Choroid plexus epithelial cell (primary cell): ENCODE results near the gene PIBF1.
"Not testable (repeated sequence)": the region's sequence is repeated elsewhere in the genome, so short reads cannot be mapped to it uniquely, and the experiment has no call there.

ENCODE experiments used
- DNase-seq: peaks from one replicate; pipeline ENCODE4 v3.0.0-alpha.2; 2010; ENCODE audit warnings: low read depth
- H3K4me3 ChIP-seq: 2 replicates; pipeline ENCODE4 v1.5.1; 2011; ENCODE audit warnings: low read depth, mild to moderate bottlenecking, control low read depth, low read length, moderate library complexity
- CTCF ChIP-seq: conservative IDR thresholded peaks from 2 replicates; pipeline ENCODE4 v1.5.1; 2011; ENCODE audit warnings: low read depth, mild to moderate bottlenecking, control low read depth, inconsistent platforms, low read length, moderate library complexity

Gene PIBF1

GRCh38 chr13:72792640-72793039 lies 10.7 kb downstream of the PIBF1 start:
- no peak for DNase-seq
- H3K4me3 ChIP-seq, result no peak overlapping the region
- TF ChIP-seq CTCF, result no peak

GRCh38 chr13:72798817-72799216 lies 16.9 kb downstream of the PIBF1 start:
- DNase-seq, result no peak
- no peak overlapping the region for H3K4me3 ChIP-seq
- TF ChIP-seq CTCF, result no peak

DNA sequence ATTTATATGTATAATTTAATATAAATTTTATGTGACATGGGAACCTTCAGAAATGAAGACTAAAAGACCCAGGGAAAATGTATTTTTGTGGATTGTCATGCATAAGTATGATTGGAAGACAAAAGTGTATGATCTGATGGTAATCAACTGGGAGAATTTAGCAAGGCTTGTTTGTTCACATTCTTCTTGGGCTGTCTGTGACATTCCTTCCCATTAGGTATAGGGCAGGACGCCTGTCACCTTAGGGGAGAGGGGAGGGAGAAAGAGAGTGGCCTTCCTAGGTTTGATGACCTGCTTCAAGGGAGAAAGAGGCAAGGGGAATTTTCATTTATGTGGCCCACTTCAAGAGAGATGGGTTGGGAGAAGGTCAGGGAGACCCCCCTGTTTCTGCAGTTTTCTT lies 22.4 kb downstream of the PIBF1 start:
- no peak overlapping the region for H3K4me3 ChIP-seq
- no peak for TF ChIP-seq CTCF
- no peak for DNase-seq

- no peak for TF ChIP-seq CTCF
- H3K4me3 ChIP-seq, result no peak overlapping the region
- DNase-seq, result peak; percentile 23
Measured at GRCh38 chr13:72805676-72806346, 23.9 kb downstream of the PIBF1 start.

DNA sequence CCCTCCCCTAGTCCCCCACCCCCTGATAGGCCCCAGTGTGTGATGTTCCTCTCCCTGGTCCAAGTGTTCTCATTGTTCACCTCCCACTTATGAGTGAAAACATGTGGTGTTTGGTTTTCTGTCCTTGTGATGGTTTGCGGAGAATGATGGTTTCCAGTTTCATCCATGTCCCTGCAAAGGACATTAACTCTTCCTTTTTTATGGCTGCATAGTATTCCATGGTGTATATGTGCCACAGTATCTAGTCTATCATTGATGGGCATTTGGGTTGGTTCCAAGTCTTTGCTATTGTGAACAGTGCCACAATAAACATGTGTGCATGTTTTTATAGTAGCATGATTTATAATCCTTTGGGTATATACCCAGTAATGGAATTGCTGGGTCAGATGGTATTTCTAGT lies 24.6 kb downstream of the PIBF1 start:
- not testable (repeated sequence) for H3K4me3 ChIP-seq

GRCh38 chr13:72808917-72809500 lies 27.1 kb downstream of the PIBF1 start:
- DNase-seq, result peak; percentile 31
- no peak for TF ChIP-seq CTCF
- H3K4me3 ChIP-seq, result no peak overlapping the region

More for the DNA sequence above, 24.6 kb downstream of the PIBF1 start:
- DNase-seq, result not testable (repeated sequence)

GRCh38 chr13:72820156-72820897 lies 38.4 kb downstream of the PIBF1 start:
- DNase-seq, result peak; percentile 30
- no peak for TF ChIP-seq CTCF
- H3K4me3 ChIP-seq, result no peak overlapping the region
